ENCODE results near the gene CCDC32.

The CCDC32 gene

GRCh38 chr15:40565333-40566238 is 744 bp upstream of the CCDC32 start:
- no peak for DNase-seq

GRCh38 chr15:40563426-40563825 is 1.4 kb downstream of the CCDC32 start:
- DNase-seq = peak; percentile 35

GRCh38 chr15:40562691-40563090 is 2.2 kb downstream of the CCDC32 start:
- DNase-seq = no peak

- DNase-seq = no peak
Measured at GRCh38 chr15:40558952-40559742, 5.7 kb downstream of the CCDC32 start.

- DNase-seq = no peak
Measured at GRCh38 chr15:40555876-40556275, 9.0 kb downstream of the CCDC32 start.

DNA sequence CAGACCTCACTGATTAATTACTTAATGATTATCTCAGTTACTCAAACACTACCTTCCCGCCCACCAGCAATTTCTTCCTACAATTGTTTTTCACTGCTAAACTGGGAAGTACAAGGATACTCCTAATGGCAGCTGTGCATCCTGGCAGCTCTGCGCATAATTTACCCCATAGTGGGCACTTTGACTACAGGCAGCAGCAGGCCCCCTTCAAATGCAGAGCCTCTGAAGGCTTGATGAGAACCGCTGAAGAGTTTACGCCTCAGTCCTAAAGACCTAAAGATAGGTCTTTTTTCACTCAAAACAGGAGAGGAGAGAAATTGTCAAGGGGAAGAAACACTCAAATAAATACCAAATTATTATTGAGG is 10.7 kb downstream of the CCDC32 start:
- no peak for DNase-seq

- DNase-seq = peak; percentile 86
Measured at GRCh38 chr15:40550341-40551037, 14.4 kb downstream of the CCDC32 start.

DNA sequence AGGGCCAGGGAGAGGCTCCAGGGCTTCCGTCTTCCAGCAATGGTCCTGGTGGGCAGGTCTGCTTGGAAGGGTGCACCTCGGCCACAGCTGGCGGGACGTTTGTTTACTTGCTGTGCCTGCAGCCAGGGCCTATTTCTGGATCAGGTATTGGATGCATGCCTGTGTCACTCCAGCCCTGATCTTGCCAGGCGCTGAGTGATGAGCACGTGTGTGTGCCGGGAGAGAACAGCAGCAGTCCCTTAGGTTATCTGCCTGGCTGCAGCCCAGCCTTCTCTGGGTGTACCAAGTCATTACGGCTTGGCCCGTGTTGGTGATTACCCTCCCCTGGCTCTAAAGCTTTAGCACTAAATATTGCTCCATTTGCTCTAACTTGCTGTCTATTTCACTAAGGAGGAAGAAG is 14.9 kb downstream of the CCDC32 start:
- no peak for DNase-seq

- no peak for DNase-seq
Measured at GRCh38 chr15:40548610-40549009, 16.2 kb downstream of the CCDC32 start.

DNA sequence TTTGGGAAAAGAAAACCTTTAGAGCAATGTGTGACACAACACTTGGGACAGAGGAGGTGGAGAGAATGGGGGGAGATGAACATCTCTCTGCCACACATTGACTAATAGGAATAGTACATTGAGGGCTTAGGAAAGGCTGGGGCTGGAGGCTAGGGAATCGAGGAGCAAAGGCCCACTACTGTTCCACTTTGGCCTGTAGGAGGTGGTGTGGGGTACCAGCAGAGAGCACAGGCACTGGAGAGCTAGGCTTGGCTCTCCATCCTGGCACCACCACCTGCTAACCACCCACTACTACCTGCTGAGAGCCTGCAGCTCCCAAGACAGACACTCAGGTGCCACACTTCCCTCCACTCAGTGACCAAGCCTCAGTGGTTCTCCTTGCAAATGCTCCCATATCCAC is 19.4 kb downstream of the CCDC32 start:
- no peak for DNase-seq

GRCh38 chr15:40543631-40544294 is 21.1 kb downstream of the CCDC32 start:
- no peak for DNase-seq

- DNase-seq = no peak
Measured at GRCh38 chr15:40543082-40543481, 21.8 kb downstream of the CCDC32 start.

DNA sequence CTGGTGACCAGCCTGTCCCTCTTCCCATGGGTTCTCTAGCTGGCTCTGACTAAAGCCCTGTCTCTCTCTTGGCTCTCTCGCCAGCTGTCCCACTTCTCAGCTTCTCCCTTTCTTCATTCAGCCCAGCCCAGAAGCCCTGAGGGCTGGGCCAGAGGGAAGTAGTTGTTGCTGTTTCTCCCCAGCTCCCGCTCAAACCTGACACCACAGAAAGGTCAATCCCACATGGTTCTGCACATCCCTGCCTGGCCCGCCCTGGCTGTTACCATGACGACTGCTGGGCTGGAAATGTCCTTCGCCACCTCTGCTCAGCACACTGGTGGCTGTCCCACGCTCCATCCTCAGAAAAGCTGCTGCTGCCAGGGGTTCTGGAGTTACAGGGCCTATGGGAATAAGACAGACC is 25.9 kb downstream of the CCDC32 start:
- DNase-seq = no peak

- DNase-seq = no peak
Measured at GRCh38 chr15:40536501-40536900, 28.3 kb downstream of the CCDC32 start.

DNA sequence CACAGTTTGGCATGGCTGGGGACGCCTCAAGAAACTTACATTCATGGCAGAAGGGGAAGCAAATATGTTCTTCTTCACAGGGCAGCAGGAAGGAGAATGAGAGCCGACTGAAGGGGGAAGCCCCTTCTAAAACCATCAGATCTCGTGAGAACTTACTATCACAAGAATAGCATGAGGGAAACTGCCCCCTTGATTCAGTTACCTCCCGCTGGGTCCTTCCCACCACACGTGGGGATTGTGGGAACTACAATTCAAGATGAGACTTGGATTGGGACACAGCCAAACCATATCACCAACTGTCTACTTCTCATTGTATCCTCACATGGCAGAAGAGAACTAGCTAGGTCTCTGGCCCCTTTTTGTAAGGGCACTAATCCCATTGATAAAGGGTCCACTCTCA is 30.5 kb downstream of the CCDC32 start:
- no peak for DNase-seq

DNA sequence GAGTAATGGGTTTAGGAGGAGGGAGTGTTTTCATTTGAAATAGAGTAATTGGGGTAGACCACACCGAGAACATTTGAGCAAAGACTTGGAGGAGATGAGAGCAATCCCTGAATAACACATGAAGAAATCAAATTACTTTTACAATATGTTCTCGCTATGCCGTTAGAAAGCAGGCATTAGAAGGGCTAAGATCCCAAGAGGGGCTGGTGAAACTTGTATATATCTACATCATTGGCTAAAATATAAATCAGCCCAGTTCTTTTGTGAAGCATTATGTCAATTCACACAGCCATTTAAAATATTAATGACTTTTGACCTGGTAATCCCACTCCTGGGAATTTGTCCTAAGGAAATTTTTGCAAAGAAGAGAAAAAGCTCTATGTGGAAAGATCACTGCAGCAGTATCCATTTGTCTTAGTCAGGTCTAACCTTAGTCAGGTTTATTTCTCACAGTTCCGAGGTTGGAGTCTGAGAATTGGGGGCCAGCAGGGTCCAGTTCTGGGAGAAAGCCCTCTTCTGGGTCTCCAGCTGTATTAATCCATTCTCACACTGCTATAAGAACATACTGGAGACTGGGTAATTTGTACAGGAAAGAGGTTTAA is 31.0 kb downstream of the CCDC32 start:
- DNase-seq = no peak

DNA sequence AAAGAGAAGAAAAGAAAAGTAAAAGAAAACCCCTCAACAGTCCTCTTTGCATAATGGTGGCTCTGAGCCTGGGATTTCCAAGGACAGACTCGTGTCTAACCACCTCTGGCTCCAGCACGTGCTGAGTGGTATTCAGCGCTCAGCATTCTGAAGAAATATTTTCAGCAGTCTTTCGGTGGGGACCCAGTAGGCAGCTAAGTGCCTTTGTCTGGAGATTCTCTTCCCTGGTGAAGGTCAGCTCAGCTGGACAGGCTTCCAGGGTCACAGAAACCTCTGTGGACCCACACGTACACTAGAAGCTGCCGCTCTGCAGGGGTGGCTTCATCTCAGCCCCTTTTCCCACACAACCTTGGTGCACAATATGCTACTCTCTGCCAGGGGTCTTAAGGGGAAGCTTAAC is 36.0 kb downstream of the CCDC32 start:
- DNase-seq = no peak

- no peak for DNase-seq
Measured at GRCh38 chr15:40525855-40526254, 39.0 kb downstream of the CCDC32 start.

DNA sequence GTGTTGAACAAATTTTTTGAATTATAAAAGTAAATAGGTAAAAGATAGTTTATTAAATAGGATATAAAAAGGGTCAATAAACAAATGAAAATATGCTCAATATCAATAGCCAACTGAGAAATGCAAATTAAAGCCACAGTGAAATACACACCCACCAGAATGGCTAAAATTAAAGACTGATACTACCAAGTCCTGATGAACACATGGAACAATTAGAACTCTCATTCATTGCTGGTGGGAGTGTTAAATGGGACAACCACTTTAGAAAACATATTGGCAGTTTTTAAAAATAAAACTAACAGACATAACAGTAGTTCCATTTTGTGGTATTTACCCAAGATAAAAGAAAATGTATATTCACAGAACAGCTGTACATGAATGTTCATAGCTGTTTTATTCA is 41.2 kb downstream of the CCDC32 start:
- no peak for DNase-seq

GRCh38 chr15:40516322-40516721 is 48.5 kb downstream of the CCDC32 start:
- DNase-seq = no peak

- no peak for DNase-seq
Measured at GRCh38 chr15:40513609-40514008, 51.2 kb downstream of the CCDC32 start.

GRCh38 chr15:40512440-40512839 is 52.4 kb downstream of the CCDC32 start:
- DNase-seq = no peak

Measured in suppressor macrophage treated with lipopolysaccharide for 4 hours (primary cell).